Bronchial epithelial cell (primary cell): ENCODE measurements around the gene TMEM174. TPM values are rescaled to one million over a fixed set of nuclear protein-coding genes. Genes with fewer than 3 reads are reported as not detected.
A peak's percentile ranks its signal among the peaks of the same experiment; 100 is the strongest.
"Not testable (repeated sequence)": the region's sequence is repeated elsewhere in the genome, so short reads cannot be mapped to it uniquely, and the experiment has no call there.

Source experiments
- DNase-seq: peaks from one replicate; pipeline ENCODE4 v3.0.0-alpha.2; 2010; ENCODE audit warnings: low read depth
- FAIRE-seq: peaks from 2 replicates; lab custom pipeline; 2011; peaks lifted over from hg19 to GRCh38; lab: Jason Lieb, UNC
- H3K27me3 ChIP-seq: 2 replicates; pipeline ENCODE4 v1.5.1; 2011; ENCODE audit warnings: low read length; ENCODE audit not compliant: control insufficient read depth, insufficient read depth
- H3K36me3 ChIP-seq: 2 replicates; pipeline ENCODE4 v1.5.1; 2011; ENCODE audit warnings: low read length; ENCODE audit not compliant: control insufficient read depth, insufficient read depth
- H3K4me3 ChIP-seq: 2 replicates; pipeline ENCODE4 v1.5.1; 2011; ENCODE audit warnings: mild to moderate bottlenecking, low read depth, low read length, control low read depth
- CTCF ChIP-seq: IDR thresholded peaks from 2 replicates; pipeline ENCODE4 v1.5.1; 2011; ENCODE audit warnings: mild to moderate bottlenecking, moderate library complexity, low read length, control low read depth, inconsistent platforms; ENCODE audit not compliant: insufficient read depth, severe bottlenecking
- total RNA-seq: library from RNA; depleted of rRNA; stranded (reverse); fragments of >200 nt; gene quantifications from 2 replicates; pipeline ENCODE4 v1.2.1, GENCODE V29; 2014

TMEM174 gene
- total RNA-seq, 1 donor from 2014 or later = not detected

GRCh38 chr5:73214996-73215395 is 42.0 kb downstream of the TMEM174 start:
- no peaks in the 10 kb centered on the region for H3K36me3 ChIP-seq
- DNase-seq (no peak), FAIRE-seq (no peak)
- H3K27me3 ChIP-seq = peaks cover 19% of the 10 kb centered on the region
- no peak for TF ChIP-seq CTCF
- no peak overlapping the region for H3K4me3 ChIP-seq

- Histone ChIP-seq H3K27me3 (peaks cover 22% of the 10 kb centered on the region), H3K4me3 (no peak overlapping the region), H3K36me3 (no peaks in the 10 kb centered on the region)
- DNase-seq = no peak
- TF ChIP-seq CTCF = no peak
- no peak for FAIRE-seq
These were observed 42.5 kb downstream of the TMEM174 start for GRCh38 chr5:73215531-73215890.

GRCh38 chr5:73215891-73216610 is 43.1 kb downstream of the TMEM174 start:
- DNase-seq (peak; percentile 61), FAIRE-seq (no peak)
- Histone ChIP-seq H3K27me3 (peaks cover 23% of the 10 kb centered on the region), H3K36me3 (no peaks in the 10 kb centered on the region), H3K4me3 (peak overlapping the region; percentile 39)
- TF ChIP-seq CTCF = peak; percentile 72

- DNase-seq (peak; percentile 44), FAIRE-seq (no peak)
- no peaks in the 10 kb centered on the region for H3K36me3 ChIP-seq
- H3K4me3 ChIP-seq = no peak overlapping the region
- peak; percentile 40 for TF ChIP-seq CTCF
- peaks cover 25% of the 10 kb centered on the region for H3K27me3 ChIP-seq
These were observed 45.7 kb downstream of the TMEM174 start for GRCh38 chr5:73218552-73219171.

- peaks cover 23% of the 10 kb centered on the region for H3K27me3 ChIP-seq
- FAIRE-seq, H3K4me3 ChIP-seq, DNase-seq, H3K36me3 ChIP-seq: not testable (repeated sequence)
These were observed 46.3 kb downstream of the TMEM174 start for GRCh38 chr5:73219336-73219735.

- Histone ChIP-seq H3K4me3 (no peak overlapping the region), H3K27me3 (peaks cover 13% of the 10 kb centered on the region)
- no peak for FAIRE-seq
These were observed 48.2 kb downstream of the TMEM174 start for GRCh38 chr5:73221161-73221560.

More at GRCh38 chr5:73221161-73221560, 48.2 kb downstream of the TMEM174 start:
- no peak for TF ChIP-seq CTCF
- DNase-seq = no peak
- no peaks in the 10 kb centered on the region for H3K36me3 ChIP-seq
